ENCODE measurements around the gene ADPRH.

Gene ADPRH

GRCh38 chr3:119571688-119572087 is 7.6 kb upstream of the ADPRH start:
- no peaks in the 10 kb centered on the region for H3K9me2 ChIP-seq (ENCODE audit: low read depth, low read length)
- H3K9me3 ChIP-seq (ENCODE audit: low read length) = no peaks in the 10 kb centered on the region
- H3K4me3 ChIP-seq (ENCODE audit: low read depth, low read length, poor library complexity, severe bottlenecking) = no peak overlapping the region
- no peak overlapping the region for H3K4me2 ChIP-seq (ENCODE audit: low read length)
- no peaks in the 10 kb centered on the region for H3F3A ChIP-seq (ENCODE audit: insufficient read depth, low read length)
- no peak overlapping the region for H3K27ac ChIP-seq (ENCODE audit: low read depth, low read length, poor library complexity, severe bottlenecking)
- no peaks in the 10 kb centered on the region for H4K20me1 ChIP-seq (ENCODE audit: insufficient read depth, low read length)
- H3K9ac ChIP-seq (ENCODE audit: low read length) = no peak overlapping the region
- no peaks in the 10 kb centered on the region for H3K36me3 ChIP-seq (ENCODE audit: insufficient read depth, low read length)
- no peaks in the 10 kb centered on the region for H3K79me2 ChIP-seq (ENCODE audit: insufficient read depth, low read length)
- H3K4me1 ChIP-seq (ENCODE audit: insufficient read depth, low read length, severe bottlenecking) = no peaks in the 10 kb centered on the region
- H3K27me3 ChIP-seq (ENCODE audit: insufficient read depth, low read length) = no peaks in the 10 kb centered on the region
- H2AFZ ChIP-seq (ENCODE audit: low read length) = no peak overlapping the region
- TF ChIP-seq EZH2 (IDR thresholded peaks at IDR 0.05; ENCODE audit: borderline replicate concordance, low read length) (no peak), CTCF (IDR thresholded peaks at IDR 0.05; ENCODE audit: low read length) (no peak)

GRCh38 chr3:119575507-119575906 is 3.8 kb upstream of the ADPRH start:
- H3K27me3 ChIP-seq (ENCODE audit: insufficient read depth, low read length) = no peaks in the 10 kb centered on the region
- no peak overlapping the region for H2AFZ ChIP-seq (ENCODE audit: low read length)

GRCh38 chr3:119580067-119580760 is 922 bp downstream of the ADPRH start:
- peak overlapping the region; percentile 57 for H3K4me3 ChIP-seq (ENCODE audit: low read depth, low read length, poor library complexity, severe bottlenecking)
- H3K27me3 ChIP-seq (ENCODE audit: insufficient read depth, low read length) = no peaks in the 10 kb centered on the region
- H3K79me2 ChIP-seq (ENCODE audit: insufficient read depth, low read length) = no peaks in the 10 kb centered on the region
- H3K9me2 ChIP-seq (ENCODE audit: low read depth, low read length) = no peaks in the 10 kb centered on the region
- H3K9ac ChIP-seq (ENCODE audit: low read length) = peak overlapping the region; percentile 55
- no peaks in the 10 kb centered on the region for H3K36me3 ChIP-seq (ENCODE audit: insufficient read depth, low read length)
- H3K4me1 ChIP-seq (ENCODE audit: insufficient read depth, low read length, severe bottlenecking) = peaks cover 17% of the 10 kb centered on the region
- H4K20me1 ChIP-seq (ENCODE audit: insufficient read depth, low read length) = no peaks in the 10 kb centered on the region
- H2AFZ ChIP-seq (ENCODE audit: low read length) = peak overlapping the region; percentile 94; the same call in 1 of the 2 replicates
- peak overlapping the region; percentile 70 for H3K4me2 ChIP-seq (ENCODE audit: low read length)
- no peaks in the 10 kb centered on the region for H3K9me3 ChIP-seq (ENCODE audit: low read length)
- TF ChIP-seq CTCF (IDR thresholded peaks at IDR 0.05; ENCODE audit: low read length) (no peak; the same call in 1 of the 2 replicates), EZH2 (IDR thresholded peaks at IDR 0.05; ENCODE audit: borderline replicate concordance, low read length) (no peak)
- no peak overlapping the region for H3K27ac ChIP-seq (ENCODE audit: low read depth, low read length, poor library complexity, severe bottlenecking)
- no peaks in the 10 kb centered on the region for H3F3A ChIP-seq (ENCODE audit: insufficient read depth, low read length)

More at GRCh38 chr3:119575507-119575906, 3.8 kb upstream of the ADPRH start:
- no peaks in the 10 kb centered on the region for H3K9me3 ChIP-seq (ENCODE audit: low read length)
- H3K9ac ChIP-seq (ENCODE audit: low read length) = no peak overlapping the region
- TF ChIP-seq CTCF (IDR thresholded peaks at IDR 0.05; ENCODE audit: low read length) (no peak), EZH2 (IDR thresholded peaks at IDR 0.05; ENCODE audit: borderline replicate concordance, low read length) (no peak)
- no peaks in the 10 kb centered on the region for H3F3A ChIP-seq (ENCODE audit: insufficient read depth, low read length)
- no peak overlapping the region for H3K4me2 ChIP-seq (ENCODE audit: low read length)
- H3K4me1 ChIP-seq (ENCODE audit: insufficient read depth, low read length, severe bottlenecking) = peaks cover 15% of the 10 kb centered on the region
- no peaks in the 10 kb centered on the region for H3K79me2 ChIP-seq (ENCODE audit: insufficient read depth, low read length)
- no peaks in the 10 kb centered on the region for H3K9me2 ChIP-seq (ENCODE audit: low read depth, low read length)
- H3K4me3 ChIP-seq (ENCODE audit: low read depth, low read length, poor library complexity, severe bottlenecking) = no peak overlapping the region
- H3K27ac ChIP-seq (ENCODE audit: low read depth, low read length, poor library complexity, severe bottlenecking) = no peak overlapping the region
- no peaks in the 10 kb centered on the region for H3K36me3 ChIP-seq (ENCODE audit: insufficient read depth, low read length)
- no peaks in the 10 kb centered on the region for H4K20me1 ChIP-seq (ENCODE audit: insufficient read depth, low read length)

Measured in OCI-LY1 (cell line).